ENCODE results near the gene AIFM3.

Gene AIFM3

GRCh38 chr22:21029486-21030025 lies 62.5 kb downstream of the AIFM3 start:
- no peak for DNase-seq

GRCh38 chr22:21030032-21030431 lies 63.0 kb downstream of the AIFM3 start:
- DNase-seq = no peak

All from stimulated activated CD4-positive, alpha-beta T cell treated with anti-CD3 and anti-CD28 coated beads, Interleukin-2, amount 100 ng/mL, for 24 hours (primary cell).